NCI-H1105 treated with DMSO at 0.1 percent for 48 hours (cell line): Measurements from ENCODE around the gene ZNF330.
A peak's percentile ranks its signal among the peaks of the same experiment; 100 is the strongest.
"Not testable (repeated sequence)": the region's sequence is repeated elsewhere in the genome, so short reads cannot be mapped to it uniquely, and the experiment has no call there.

Experiments used
- DNase-seq: peaks from one replicate; lab custom pipeline; 2025; lab: John Stamatoyannopoulos, UW

Gene ZNF330

DNA sequence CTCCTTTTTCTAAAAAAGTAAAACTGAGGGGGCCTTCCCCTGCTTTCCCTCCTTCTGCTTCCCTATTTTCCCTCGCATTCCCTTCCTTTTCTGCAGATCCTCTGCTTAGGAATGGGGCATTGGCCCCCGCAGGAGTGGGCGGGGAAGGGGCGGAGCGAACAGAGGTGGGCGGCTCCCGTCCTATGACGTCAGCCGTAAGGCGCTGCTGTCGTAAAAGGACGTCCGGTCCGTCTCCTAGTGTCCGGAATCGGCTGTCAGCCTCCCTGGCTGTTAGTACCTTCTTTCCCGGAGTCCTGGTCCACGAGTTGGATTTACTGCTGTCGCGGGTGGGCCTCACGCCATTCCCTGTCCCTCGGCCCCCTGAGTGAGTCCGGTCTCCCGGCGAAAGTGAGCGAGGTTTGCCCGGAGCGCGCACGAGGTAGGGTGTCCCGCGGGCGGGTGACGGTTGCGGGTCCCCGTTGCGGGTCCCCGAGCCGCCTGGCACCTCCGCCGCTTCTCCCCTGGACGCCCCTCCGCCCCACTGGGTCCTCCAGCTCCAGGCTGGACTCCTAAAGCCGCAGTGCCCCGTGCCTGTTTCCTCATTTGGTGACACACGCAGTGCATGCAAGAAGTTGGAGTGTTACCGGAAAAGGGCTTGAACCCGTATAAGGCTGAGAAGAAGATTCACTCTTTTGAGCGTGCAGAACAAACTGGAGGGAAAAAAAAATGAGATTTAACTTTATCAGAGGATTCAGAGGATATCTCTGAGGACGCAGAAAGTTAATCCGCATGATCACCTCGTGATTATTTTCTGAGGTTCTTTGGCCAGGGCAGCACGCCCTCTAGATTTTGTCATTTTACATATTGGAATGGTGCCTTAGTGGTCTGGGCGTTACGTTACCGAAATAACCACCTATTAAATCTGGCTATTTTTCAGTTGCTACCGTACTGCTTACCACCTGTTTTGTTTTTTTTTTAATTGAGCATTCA, at the start of gene ZNF330:
Gene ZNF330, plus strand, starts transcription at position 205 of the 969 bp plus-strand sequence. CDS start 1,477 bp downstream, outside the sequence.
- DNase-seq = peak; percentile 41

DNA sequence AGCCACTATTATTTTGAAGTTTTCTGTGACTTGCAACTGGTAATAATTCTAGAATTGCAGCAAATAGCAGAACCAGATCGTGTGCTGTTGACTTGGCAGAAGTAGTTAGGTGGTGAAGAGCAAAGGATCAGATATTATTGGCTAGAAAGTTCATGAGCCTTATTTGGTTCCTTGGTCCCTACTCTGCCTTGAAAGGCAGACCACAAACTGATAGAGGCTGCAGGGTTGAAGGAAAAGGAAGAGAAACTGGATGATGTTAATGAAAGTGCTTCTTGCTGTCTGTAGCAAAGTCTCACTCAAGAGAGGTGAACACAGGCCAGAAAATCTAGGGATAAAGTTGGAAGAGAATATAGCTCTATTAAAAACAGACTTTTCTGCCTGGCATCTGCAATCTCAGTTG, 46.2 kb upstream of the ZNF330 start:
- DNase-seq = no peak

DNA sequence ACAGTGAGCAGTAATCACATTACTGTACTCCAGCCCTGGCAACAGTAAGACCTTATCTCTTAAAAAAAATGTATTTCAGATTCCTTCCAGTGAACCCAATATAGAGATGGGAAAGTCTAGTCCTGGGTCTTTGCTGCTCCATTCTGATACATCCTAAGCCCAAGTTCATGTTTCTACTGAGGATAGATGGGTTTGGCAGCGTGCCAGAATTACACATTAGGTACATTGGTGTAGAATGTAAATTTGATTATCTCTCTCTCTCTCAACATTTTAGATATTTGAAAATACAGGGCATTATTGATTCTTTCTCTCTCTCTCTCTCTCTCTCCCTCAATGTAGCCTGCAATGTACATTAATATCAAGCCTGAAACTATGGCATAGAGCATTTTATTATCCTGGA, 43.5 kb upstream of the ZNF330 start:
- DNase-seq = no peak

DNA sequence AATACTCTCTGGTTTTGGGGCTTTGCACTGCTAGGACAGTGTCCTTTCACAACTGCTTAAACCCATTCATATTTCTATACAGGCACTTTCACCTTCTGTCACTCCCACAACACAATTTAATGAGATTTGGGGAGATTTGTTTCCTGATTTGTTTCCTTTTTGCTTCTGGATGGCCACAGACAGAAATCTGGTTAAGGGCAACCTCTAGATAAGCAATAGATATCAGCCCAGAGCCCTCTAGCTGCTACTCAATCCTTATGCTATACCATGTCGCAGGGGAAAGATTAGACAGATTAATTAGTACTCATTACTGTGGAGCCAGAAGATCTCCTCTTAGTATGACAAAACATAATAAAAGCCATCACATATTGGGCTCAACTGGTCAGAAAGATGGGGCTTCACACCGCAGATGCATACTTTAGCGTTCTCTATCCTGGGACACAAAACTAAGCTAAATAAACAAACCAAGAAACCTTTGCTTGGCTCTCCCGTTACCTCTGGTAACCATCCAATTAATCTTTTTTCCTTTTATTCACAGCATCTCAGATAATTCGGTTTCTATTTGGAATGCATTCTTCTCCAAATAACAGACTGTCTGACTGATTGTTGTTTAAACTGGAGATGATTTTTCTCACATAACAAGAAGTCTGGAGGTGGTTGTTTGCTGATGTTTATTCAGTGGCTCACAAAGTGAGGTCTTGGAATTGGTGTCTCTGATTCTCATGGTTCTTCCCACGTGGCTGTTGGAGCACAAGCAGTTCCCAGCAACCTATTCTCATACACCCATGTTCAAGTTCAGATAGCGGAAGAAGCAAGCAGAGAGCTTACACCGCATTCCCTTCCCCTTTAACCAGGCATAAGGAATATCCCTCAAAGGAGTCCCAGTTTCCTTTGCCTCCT, 41.0 kb upstream of the ZNF330 start:
- DNase-seq = no peak

DNA sequence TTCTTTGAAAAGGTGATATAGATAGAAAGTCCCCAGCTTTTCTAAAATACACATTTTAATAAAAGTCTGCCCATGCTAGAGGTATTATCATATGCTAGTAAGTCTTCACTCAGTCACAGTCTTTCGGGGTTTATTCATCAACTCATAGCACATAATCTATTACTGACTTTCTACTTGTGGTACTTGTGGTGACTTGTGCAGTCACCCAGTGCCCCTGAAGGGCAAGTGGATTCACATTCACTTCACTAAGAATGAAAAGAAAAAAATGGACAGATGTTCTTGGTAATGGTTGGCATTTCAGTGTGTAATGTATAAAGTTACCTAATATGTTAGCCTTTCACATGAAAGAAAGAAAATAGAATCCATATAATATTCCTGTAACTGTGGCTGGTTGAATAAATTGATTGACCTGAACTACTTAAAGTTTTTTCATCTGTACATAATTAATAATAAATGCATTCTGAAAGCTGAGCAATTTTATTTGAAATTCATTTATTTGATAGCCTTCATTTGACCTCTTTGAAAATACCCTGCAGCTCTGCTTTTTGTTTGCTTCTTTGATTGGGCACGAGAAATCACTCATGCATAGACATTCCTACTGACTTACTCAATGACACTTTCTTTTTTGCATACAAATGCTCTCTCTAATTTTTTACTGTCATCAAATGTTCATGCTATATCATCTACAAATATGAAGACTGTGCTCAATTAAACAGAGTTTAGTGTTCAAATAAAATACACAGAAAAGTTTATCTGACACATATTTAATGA, 39.5 kb upstream of the ZNF330 start:
- no peak for DNase-seq

DNA sequence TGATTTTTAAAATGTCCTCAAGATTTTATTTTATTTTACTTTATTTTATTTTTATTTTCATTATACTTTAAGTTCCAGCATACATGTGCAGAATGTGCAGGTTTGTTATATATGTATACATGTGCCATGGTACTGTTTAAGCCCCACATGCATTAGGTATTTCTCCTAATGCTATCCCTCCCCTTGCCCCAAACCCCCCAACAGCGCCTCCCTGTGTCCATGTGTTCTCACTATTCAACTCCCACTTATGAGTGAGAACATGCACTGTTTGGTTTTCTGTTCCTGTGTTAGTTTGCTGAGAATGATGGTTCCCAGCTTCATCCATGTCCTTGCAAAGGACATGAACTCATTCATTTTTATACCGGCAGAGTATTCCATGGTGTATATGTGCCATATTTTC, 37.2 kb upstream of the ZNF330 start:
- DNase-seq = not testable (repeated sequence)

- no peak for DNase-seq
These were observed 28.1 kb upstream of the ZNF330 start for GRCh38 chr4:141192564-141192963.

DNA sequence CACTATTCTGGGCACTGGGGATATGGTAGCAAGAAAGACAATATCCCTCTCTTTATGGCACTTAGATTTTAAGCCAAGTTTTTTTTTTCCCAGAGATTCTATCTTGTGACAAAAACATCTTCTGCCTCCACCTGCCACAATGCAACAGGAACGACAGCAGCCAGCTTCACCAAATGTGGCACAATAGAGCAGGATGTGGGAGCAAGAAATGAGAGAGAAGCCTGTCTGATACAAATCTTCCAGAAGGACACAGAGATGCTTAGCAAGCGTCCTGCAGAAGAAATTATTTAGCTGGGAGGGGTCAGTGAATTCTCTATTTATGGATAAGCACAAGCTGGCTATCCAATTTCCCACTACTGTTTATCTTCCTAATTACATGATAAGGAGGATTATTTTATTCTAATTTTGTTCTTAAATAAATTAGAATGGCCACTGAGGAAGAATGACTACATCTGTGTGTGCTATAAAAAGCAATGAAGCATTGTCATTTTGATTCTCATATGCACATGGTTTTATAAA, 27.1 kb upstream of the ZNF330 start:
- no peak for DNase-seq

DNA sequence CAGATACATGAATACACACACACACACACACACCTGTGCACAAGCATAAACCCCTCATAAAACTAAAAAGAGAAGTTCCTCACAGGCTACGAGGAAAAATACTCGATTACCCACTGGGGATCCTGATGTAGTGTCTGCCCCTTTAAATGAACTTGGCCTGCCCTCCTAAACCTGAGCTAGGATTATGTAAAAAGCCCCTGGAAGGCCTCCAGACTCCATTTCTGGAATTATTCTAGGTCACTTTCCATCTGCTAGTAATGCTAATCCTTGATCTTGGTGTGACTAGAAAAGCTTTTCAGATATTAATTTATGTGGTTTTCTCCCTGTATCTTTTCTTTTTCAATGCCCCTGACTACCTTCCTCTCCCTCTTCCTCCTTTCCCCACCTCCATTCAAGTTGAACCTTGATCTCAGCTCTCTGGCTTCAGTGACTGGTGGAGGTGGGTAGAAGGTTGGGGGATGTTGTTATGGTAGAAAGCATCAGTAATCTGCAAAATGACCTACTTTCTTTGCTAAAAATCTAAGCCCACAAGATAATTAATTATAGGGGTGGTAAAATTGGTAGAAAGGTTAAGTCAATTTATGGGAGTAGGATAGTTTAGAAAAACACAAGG, 25.5 kb upstream of the ZNF330 start:
- DNase-seq = no peak

GRCh38 chr4:141196227-141196933, 24.3 kb upstream of the ZNF330 start:
- DNase-seq = no peak

- DNase-seq = no peak
These were observed 12.7 kb upstream of the ZNF330 start for GRCh38 chr4:141207961-141208360.

- DNase-seq = no peak
These were observed 10.5 kb upstream of the ZNF330 start for GRCh38 chr4:141210168-141210567.

- DNase-seq = no peak
These were observed 7.1 kb upstream of the ZNF330 start for GRCh38 chr4:141213550-141213991.

DNA sequence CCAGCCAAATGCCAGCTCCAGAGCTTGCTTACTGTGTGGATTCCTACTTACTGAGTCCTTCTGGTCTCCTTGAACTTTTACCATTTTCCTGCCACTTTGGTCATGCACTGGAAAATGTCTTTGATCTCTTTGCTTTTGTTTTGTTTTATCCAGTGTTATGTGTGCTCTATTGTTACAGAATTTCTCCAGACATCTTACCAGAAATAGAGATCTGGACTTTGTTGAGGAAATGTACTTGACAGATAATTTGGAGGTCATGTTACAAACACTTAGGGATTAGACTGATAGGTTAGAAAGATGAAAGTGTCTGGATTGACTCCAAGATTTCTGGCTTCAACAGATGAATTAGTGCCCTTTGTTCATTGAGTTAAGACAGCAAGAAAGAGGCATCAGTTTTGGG, 5.7 kb upstream of the ZNF330 start:
- DNase-seq = peak; percentile 7

DNA sequence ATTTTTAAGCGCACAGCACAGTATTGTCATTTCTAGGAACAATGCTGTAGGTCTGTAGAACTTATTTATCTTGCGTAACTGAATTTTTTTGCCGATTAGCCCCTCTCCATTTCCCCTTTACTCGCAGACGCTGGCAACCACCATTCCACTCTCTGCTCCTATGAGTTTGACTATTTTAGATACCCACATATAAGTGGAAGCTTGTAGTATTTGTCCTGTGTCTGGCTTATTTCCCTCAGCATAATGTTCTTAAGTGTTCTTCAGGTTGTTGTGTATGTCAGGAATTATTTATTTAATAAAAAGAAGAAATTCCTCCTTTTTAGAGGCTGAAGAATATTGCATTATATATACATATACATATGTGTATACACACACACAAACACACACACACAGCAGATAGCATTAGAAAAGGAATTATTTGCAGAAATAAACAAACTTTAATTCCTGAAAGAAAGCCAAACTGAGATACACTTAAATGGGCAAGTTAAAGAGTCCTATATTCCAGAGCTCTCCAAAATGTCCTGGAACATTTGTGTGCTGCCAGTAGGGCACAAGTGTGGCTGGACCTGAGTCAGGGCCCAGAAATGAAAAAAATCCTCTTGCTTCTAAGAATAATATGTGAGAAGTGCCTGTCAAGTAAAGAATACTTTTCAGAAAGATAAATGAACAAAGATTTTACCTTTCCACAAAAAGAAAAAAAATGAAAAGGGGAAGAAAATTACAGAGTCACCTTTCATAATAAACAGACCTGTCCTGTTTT, 4.5 kb upstream of the ZNF330 start:
- no peak for DNase-seq

GRCh38 chr4:141220271-141220670, 424 bp upstream of the ZNF330 start:
- no peak for DNase-seq

GRCh38 chr4:141223418-141223817, 2.7 kb downstream of the ZNF330 start:
- no peak for DNase-seq

DNA sequence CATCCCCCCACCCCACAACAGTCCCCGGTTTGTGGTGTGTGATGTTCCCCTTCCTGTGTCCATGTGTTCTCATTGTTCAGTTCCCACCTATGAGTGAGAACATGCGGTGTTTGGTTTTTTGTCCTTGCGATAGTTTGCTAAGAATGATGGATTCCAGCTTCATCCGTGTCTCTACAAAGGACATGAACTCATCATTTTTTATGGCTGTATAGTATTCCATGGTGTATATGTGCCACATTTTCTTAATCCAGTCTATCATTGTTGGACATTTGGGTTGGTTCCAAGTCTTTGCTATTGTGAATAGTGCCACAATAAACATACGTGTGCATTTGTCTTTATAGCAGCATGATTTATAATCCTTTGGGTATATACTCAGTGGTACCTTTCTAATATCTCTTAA, 6.6 kb downstream of the ZNF330 start:
- DNase-seq = not testable (repeated sequence)

GRCh38 chr4:141229408-141230101, 8.9 kb downstream of the ZNF330 start:
- DNase-seq = no peak
